CD14-positive monocyte (primary cell): ENCODE measurements around the gene CDH15. TPM values are rescaled to one million over a fixed set of nuclear protein-coding genes. Genes with fewer than 3 reads are reported as not detected.

Experiments
- DNase-seq, 3 donors: peaks; one replicate each; pipeline ENCODE4 v3.0.0-alpha.2; 2011 to 2022
- H2AFZ ChIP-seq: 2 replicates; pipeline ENCODE4 v1.6.0; 2012; ENCODE audit warnings: mild to moderate bottlenecking, low read depth, low read length, inconsistent platforms; ENCODE audit not compliant: insufficient read depth, poor library complexity, severe bottlenecking
- H3K27ac ChIP-seq, 2 donors: 1 replicate in 1 of 2; 2 replicates in 1 of 2; pipeline ENCODE4 v1.5.1; 2012 to 2013; ENCODE audit warnings: low read length in 2 of 2, control low read depth in 1 of 2, inconsistent platforms in 1 of 2, low read depth in 1 of 2, mild to moderate bottlenecking in 1 of 2
- H3K27me3 ChIP-seq, 2 donors: one replicate each; pipeline versions ENCODE4 v1.6.0 to v1.6.1; 2011 to 2013; ENCODE audit warnings: low read length in 2 of 2; ENCODE audit not compliant: control insufficient read depth in 2 of 2, insufficient read depth in 2 of 2
- H3K36me3 ChIP-seq, 2 donors: replicated peaks in 1 of 2; 1 replicate in 1 of 2; 2 replicates in 1 of 2; pipeline versions ENCODE4 v1.5.1 to v1.6.1; 2012 to 2013; ENCODE audit warnings: low read length in 2 of 2, control low read depth in 1 of 2, inconsistent platforms in 1 of 2, mild to moderate bottlenecking in 1 of 2; ENCODE audit not compliant: insufficient read depth in 2 of 2, control insufficient read depth in 1 of 2
- H3K4me1 ChIP-seq, 2 donors: 1 replicate in 1 of 2; 2 replicates in 1 of 2; pipeline versions ENCODE4 v1.5.1 to v1.6.1; 2012 to 2013; ENCODE audit warnings: low read length in 2 of 2, control low read depth in 1 of 2, inconsistent platforms in 1 of 2, mild to moderate bottlenecking in 1 of 2, moderate library complexity in 1 of 2; ENCODE audit not compliant: insufficient read depth in 2 of 2, control insufficient read depth in 1 of 2
- H3K4me2 ChIP-seq: replicated peaks from 2 replicates; pipeline ENCODE3; 2012; ENCODE audit warnings: low read length, moderate library complexity, mild to moderate bottlenecking; ENCODE audit not compliant: poor library complexity, severe bottlenecking; ENCODE audit errors: extremely low read depth
- H3K4me3 ChIP-seq, 3 experiments: fragments of 200-600 bp in 1 of 3; sonication (generic) in 1 of 3; replicated peaks in 1 of 3; 1 replicate in 2 of 3; 2 replicates in 1 of 3; pipeline ENCODE4 v1.5.1; 2011 to 2013; ENCODE audit warnings: low read length in 3 of 3, mild to moderate bottlenecking in 3 of 3, control low read depth in 2 of 3, low read depth in 2 of 3, inconsistent platforms in 1 of 3, moderate library complexity in 1 of 3
- H3K79me2 ChIP-seq: 2 replicates; pipeline ENCODE4 v1.6.0; 2012; ENCODE audit warnings: mild to moderate bottlenecking, control low read depth, inconsistent platforms, low read length, moderate library complexity; ENCODE audit not compliant: insufficient read depth
- H3K9ac ChIP-seq: 2 replicates; pipeline ENCODE4 v1.6.0; 2017; ENCODE audit warnings: low read length, mild to moderate bottlenecking; ENCODE audit not compliant: insufficient read depth, poor library complexity, severe bottlenecking
- H3K9me3 ChIP-seq, 2 donors: replicated peaks in 1 of 2; 1 replicate in 1 of 2; 2 replicates in 1 of 2; pipeline versions ENCODE4 v1.5.1 to v1.6.1; 2012 to 2013; ENCODE audit warnings: low read length in 2 of 2, control low read depth in 1 of 2; ENCODE audit not compliant: control insufficient read depth in 1 of 2, insufficient read depth in 1 of 2
- H4K20me1 ChIP-seq: 2 replicates; pipeline ENCODE4 v1.6.0; 2012; ENCODE audit warnings: mild to moderate bottlenecking, low read length, control low read depth, moderate library complexity; ENCODE audit not compliant: insufficient read depth
- H3K27ac Mint-ChIP-seq, 7 donors: one replicate each; pipeline ENCODE4 v1.8.0; 2020; ENCODE audit warnings: mild to moderate bottlenecking in 7 of 7, mixed read lengths in 7 of 7, moderate library complexity in 6 of 7, inconsistent platforms in 2 of 7
- H3K27me3 Mint-ChIP-seq, 3 donors: one replicate each; pipeline ENCODE4 v1.8.0; 2021 to 2022; ENCODE audit warnings: low read depth in 3 of 3, mild to moderate bottlenecking in 3 of 3, mixed read lengths in 3 of 3, moderate library complexity in 3 of 3, inconsistent platforms in 1 of 3
- H3K36me3 Mint-ChIP-seq, 2 donors: one replicate each; pipeline ENCODE4 v1.8.0; 2020; ENCODE audit warnings: mixed read lengths in 2 of 2, inconsistent platforms in 1 of 2, mild to moderate bottlenecking in 1 of 2
- H3K4me1 Mint-ChIP-seq: one replicate; pipeline ENCODE4 v1.8.0; 2020; ENCODE audit warnings: mild to moderate bottlenecking, mixed read lengths
- H3K4me3 Mint-ChIP-seq, 2 donors: one replicate each; pipeline ENCODE4 v1.8.0; 2020; ENCODE audit warnings: mild to moderate bottlenecking in 2 of 2, mixed read lengths in 2 of 2, moderate library complexity in 1 of 2
- H3K9me3 Mint-ChIP-seq, 7 donors: one replicate each; pipeline ENCODE4 v1.8.0; 2020 to 2022; ENCODE audit warnings: mixed read lengths in 7 of 7, mild to moderate bottlenecking in 6 of 7, moderate library complexity in 6 of 7, inconsistent platforms in 2 of 7
- CTCF ChIP-seq: fragments of 200-600 bp; IDR thresholded peaks from one replicate; pipeline ENCODE4 v1.8.0; 2022; ENCODE audit warnings: antibody characterized with exemption, mild to moderate bottlenecking
- WGBS: methylation state at CpG from one replicate; pipeline ENCODE4 v1.1.5; 2013; ENCODE audit warnings: missing lambda C conversion rate; ENCODE audit not compliant: insufficient coverage; 5-methylcytosine and 5-hydroxymethylcytosine counted together
- intact Hi-C, 2 donors: fragments of 100-400 bp; cut with micrococcal nuclease; formaldehyde crosslinking; loops; one replicate each; pipeline versions ENCODE4 v1.15.0 to v1.15.1; 2023
- polyA plus RNA-seq, 3 donors: library from polyadenylated mRNA; depleted of rRNA in 1 of 3; unstranded in 2 of 3; stranded (reverse) in 1 of 3; fragments of 300-500 nt in 2 of 3; fragments of >200 nt in 1 of 3; fragmentation: Illumina TruSeq in 2 of 3; gene quantifications; 1 replicate in 2 of 3; 2 replicates in 1 of 3; pipeline ENCODE4 v1.2.3, GENCODE V29; 2012 to 2021

Gene CDH15
- polyA plus RNA-seq, 3 donors: not detected

- no peak overlapping the region for H3K4me3 Mint-ChIP-seq
Measured at GRCh38 chr16:89140981-89141883, 30.3 kb upstream of the CDH15 start.

GRCh38 chr16:89141884-89142267 lies 29.7 kb upstream of the CDH15 start:
- WGBS: 98% methylated on average over 13 of the region's 13 CpGs
- Histone ChIP-seq H3K4me3 (no peak overlapping the region), H4K20me1 (peaks cover 10% of the 10 kb centered on the region), H3K9me3 (peaks cover 0 to 12% of the 10 kb centered on the region in 2 donors), H3K79me2 (no peaks in the 10 kb centered on the region), H3K27ac (no peak overlapping the region), H3K4me2 (no peak overlapping the region), H2AFZ (no peak overlapping the region), H3K36me3 (peaks cover 50 to 75% of the 10 kb centered on the region in 2 donors), H3K4me1 (no peaks in the 10 kb centered on the region), H3K27me3 (no peaks in the 10 kb centered on the region), H3K9ac (no peak overlapping the region)
- no peak for TF ChIP-seq CTCF
- no peak overlapping the region for H3K27ac Mint-ChIP-seq
- intact Hi-C loops: no loop called here
- peaks cover 0 to 2% (median 1%) of the 10 kb centered on the region in 3 donors for H3K27me3 Mint-ChIP-seq
- no peak overlapping the region for H3K4me3 Mint-ChIP-seq
- DNase-seq: no peak
- H3K36me3 Mint-ChIP-seq: peaks cover 42 to 80% of the 10 kb centered on the region in 2 donors
- no peaks in the 10 kb centered on the region for H3K4me1 Mint-ChIP-seq
- H3K9me3 Mint-ChIP-seq: peaks cover 0 to 11% (median 7%) of the 10 kb centered on the region in 7 donors

More at GRCh38 chr16:89140981-89141883, 30.3 kb upstream of the CDH15 start:
- no peaks in the 10 kb centered on the region for H3K27me3 ChIP-seq
- TF ChIP-seq CTCF: no peak
- 98% methylated on average over 23 of the region's 31 CpGs for WGBS
- no peak for DNase-seq
- intact Hi-C loops: no loop called here
- H3K9me3 ChIP-seq: peaks cover 0 to 6% of the 10 kb centered on the region in 2 donors
- no peak overlapping the region for H3K9ac ChIP-seq
- Mint-ChIP-seq H3K36me3 (peaks cover 43 to 80% of the 10 kb centered on the region in 2 donors), H3K9me3 (peaks cover 0 to 5% (median 2%) of the 10 kb centered on the region in 7 donors), H3K4me1 (no peaks in the 10 kb centered on the region), H3K27me3 (peaks cover 0 to 2% (median 1%) of the 10 kb centered on the region in 3 donors), H3K27ac (peak overlapping the region in 2 of 7 donors; percentile 15 to 41)
- no peak overlapping the region for H3K27ac ChIP-seq
- H3K4me1 ChIP-seq: no peaks in the 10 kb centered on the region
- H4K20me1 ChIP-seq: peaks cover 10% of the 10 kb centered on the region
- no peaks in the 10 kb centered on the region for H3K79me2 ChIP-seq
- no peak overlapping the region for H3K4me3 ChIP-seq
- H3K4me2 ChIP-seq: no peak overlapping the region
- no peak overlapping the region for H2AFZ ChIP-seq
- H3K36me3 ChIP-seq: peaks cover 53 to 75% of the 10 kb centered on the region in 2 donors
